ENCODE results near the gene UTS2R. TPM values are rescaled to one million over a fixed set of nuclear protein-coding genes. Genes with fewer than 3 reads are reported as not detected.

UTS2R gene
- polyA plus RNA-seq, 3 donors = not detected

- H4K20me1 ChIP-seq (ENCODE audit: insufficient read depth, low read length) = no peaks in the 10 kb centered on the region
- H3K36me3 ChIP-seq (replicated peaks in 1 of 2; ENCODE audit: control insufficient read depth in 1 of 2, insufficient read depth in 2 of 2, low read length in 2 of 2) = no peaks in the 10 kb centered on the region
- DNase-seq = no peak
- peaks cover 0 to 7% of the 10 kb centered on the region in 2 donors for H3K9me3 ChIP-seq (replicated peaks in 1 of 2; ENCODE audit: control insufficient read depth in 1 of 2, insufficient read depth in 1 of 2, low read length in 2 of 2)
- 80% methylated on average over 2 of the region's 7 CpGs for WGBS (ENCODE audit: insufficient coverage)
- TF ChIP-seq CTCF (IDR thresholded peaks at IDR 0.05) = no peak
- no peak overlapping the region for H3K4me3 ChIP-seq (replicated peaks in 1 of 3; ENCODE audit: low read depth in 2 of 3, low read length in 3 of 3)
- no peaks in the 10 kb centered on the region for H3K79me2 ChIP-seq (ENCODE audit: insufficient read depth, low read length)
- Mint-ChIP-seq H3K27me3 (ENCODE audit: low read depth in 3 of 3) (peaks cover 40 to 66% (median 55%) of the 10 kb centered on the region in 3 donors), H3K4me1 (peaks cover 13% of the 10 kb centered on the region), H3K9me3 (peaks cover 0 to 11% (median 5%) of the 10 kb centered on the region in 7 donors), H3K36me3 (peaks cover 0 to 1% of the 10 kb centered on the region in 2 donors), H3K4me3 (peak overlapping the region in 1 of 2 donors; percentile 42), H3K27ac (no peak overlapping the region)
- no peak overlapping the region for H3K4me2 ChIP-seq (replicated peaks; ENCODE audit: extremely low read depth, low read length, poor library complexity, severe bottlenecking)
- H2AFZ ChIP-seq (ENCODE audit: insufficient read depth, low read depth, low read length, poor library complexity, severe bottlenecking) = no peak overlapping the region
- H3K9ac ChIP-seq (ENCODE audit: insufficient read depth, low read length, poor library complexity, severe bottlenecking) = no peak overlapping the region
- peaks cover 24 to 49% of the 10 kb centered on the region in 2 donors for H3K27me3 ChIP-seq (ENCODE audit: control insufficient read depth in 2 of 2, insufficient read depth in 2 of 2, low read length in 2 of 2)
- peaks cover 4 to 13% of the 10 kb centered on the region in 2 donors for H3K4me1 ChIP-seq (ENCODE audit: control insufficient read depth in 1 of 2, insufficient read depth in 2 of 2, low read length in 2 of 2)
- intact Hi-C loops (cut with micrococcal nuclease) = no loop called here
- H3K27ac ChIP-seq (ENCODE audit: low read depth in 1 of 2, low read length in 2 of 2) = no peak overlapping the region
Observed at GRCh38 chr17:82369211-82369610, 2.4 kb upstream of the UTS2R start.

GRCh38 chr17:82370471-82371332 is 863 bp upstream of the UTS2R start:
- 25% methylated on average over 32 of the region's 38 CpGs for WGBS (ENCODE audit: insufficient coverage)
- TF ChIP-seq CTCF (IDR thresholded peaks at IDR 0.05) = no peak
- Histone ChIP-seq H3K4me3 (replicated peaks in 1 of 3; ENCODE audit: low read depth in 2 of 3, low read length in 3 of 3) (peak overlapping the region in 1 of 3 experiments; percentile 28), H3K79me2 (ENCODE audit: insufficient read depth, low read length) (no peaks in the 10 kb centered on the region), H2AFZ (ENCODE audit: insufficient read depth, low read depth, low read length, poor library complexity, severe bottlenecking) (no peak overlapping the region), H3K4me2 (replicated peaks; ENCODE audit: extremely low read depth, low read length, poor library complexity, severe bottlenecking) (peak overlapping the region; percentile 23), H3K36me3 (replicated peaks in 1 of 2; ENCODE audit: control insufficient read depth in 1 of 2, insufficient read depth in 2 of 2, low read length in 2 of 2) (no peaks in the 10 kb centered on the region), H4K20me1 (ENCODE audit: insufficient read depth, low read length) (no peaks in the 10 kb centered on the region), H3K9me3 (replicated peaks in 1 of 2; ENCODE audit: control insufficient read depth in 1 of 2, insufficient read depth in 1 of 2, low read length in 2 of 2) (peaks cover 0 to 7% of the 10 kb centered on the region in 2 donors), H3K27me3 (ENCODE audit: control insufficient read depth in 2 of 2, insufficient read depth in 2 of 2, low read length in 2 of 2) (peaks cover 24 to 55% of the 10 kb centered on the region in 2 donors), H3K27ac (ENCODE audit: low read depth in 1 of 2, low read length in 2 of 2) (no peak overlapping the region), H3K9ac (ENCODE audit: insufficient read depth, low read length, poor library complexity, severe bottlenecking) (no peak overlapping the region), H3K4me1 (ENCODE audit: control insufficient read depth in 1 of 2, insufficient read depth in 2 of 2, low read length in 2 of 2) (peaks cover 4 to 13% of the 10 kb centered on the region in 2 donors)
- peaks cover 13% of the 10 kb centered on the region for H3K4me1 Mint-ChIP-seq
- H3K9me3 Mint-ChIP-seq = peaks cover 0 to 11% (median 5%) of the 10 kb centered on the region in 7 donors
- peaks cover 49 to 79% (median 61%) of the 10 kb centered on the region in 3 donors for H3K27me3 Mint-ChIP-seq (ENCODE audit: low read depth in 3 of 3)
- H3K27ac Mint-ChIP-seq = peak overlapping the region in 1 of 7 donors; percentile 75
- intact Hi-C loops (cut with micrococcal nuclease) = no loop called here
- peaks cover 0 to 1% of the 10 kb centered on the region in 2 donors for H3K36me3 Mint-ChIP-seq
- H3K4me3 Mint-ChIP-seq = peak overlapping the region; percentile 57 to 86
- DNase-seq = no peak

Data from CD14-positive monocyte (primary cell).